SK-N-MC (cell line): Measurements from ENCODE around the gene RALGAPA2.

ENCODE experiments used
- EZH2 ChIP-seq: fragments of 200-600 bp; sonication (generic); IDR thresholded peaks from one replicate; pipeline ENCODE4 v1.6.1; 2017; ENCODE audit warnings: antibody characterized with exemption
- POLR2AphosphoS5 ChIP-seq: IDR thresholded peaks from 2 replicates; pipeline ENCODE4 v1.6.1; 2012; ENCODE audit warnings: mild to moderate bottlenecking, low read depth, low read length, borderline replicate concordance

GRCh38 chr20:20627471-20627870 lies 85.0 kb downstream of the RALGAPA2 start:
- TF ChIP-seq POLR2AphosphoS5, result no peak
- no peak for TF ChIP-seq EZH2
